Natural killer cell treated with Interleukin-12 subunit alpha and Interleukin-12 subunit beta and Interleukin-15 and Interleukin-18, amount 100 ng/mL, for 72 hours (primary cell): Measurements from ENCODE around the gene BMP7. TPM values are rescaled to one million over a fixed set of nuclear protein-coding genes. Genes with fewer than 3 reads are reported as not detected.

Experiments used
- ATAC-seq, 2 donors: fragments of 150-1000 bp; cut with Tn5 transposase in 1 of 2; sonication (Bioruptor Pico), chemical (Tn5 transposase) in 1 of 2; 2 replicates each; pipeline ENCODE4 v1.10.0; 2021
- DNase-seq: peaks from one replicate; pipeline ENCODE4 v3.0.0; 2022; ENCODE audit warnings: low spot score
- H3K27ac Mint-ChIP-seq, 2 donors: 1 replicate in 1 of 2; 2 replicates in 1 of 2; pipeline ENCODE4 v1.8.0; 2022; ENCODE audit warnings: mixed read lengths in 2 of 2, mild to moderate bottlenecking in 1 of 2, moderate library complexity in 1 of 2
- H3K27me3 Mint-ChIP-seq, 2 donors: 1 replicate in 1 of 2; 2 replicates in 1 of 2; pipeline ENCODE4 v1.8.0; 2022; ENCODE audit warnings: mixed read lengths in 2 of 2
- H3K36me3 Mint-ChIP-seq: one replicate; pipeline ENCODE4 v1.8.0; 2022; ENCODE audit warnings: mixed read lengths
- H3K4me1 Mint-ChIP-seq, 2 donors: 1 replicate in 1 of 2; 2 replicates in 1 of 2; pipeline ENCODE4 v1.8.0; 2022; ENCODE audit warnings: low read depth in 2 of 2, mixed read lengths in 2 of 2, mild to moderate bottlenecking in 1 of 2
- H3K4me3 Mint-ChIP-seq: one replicate; pipeline ENCODE4 v1.8.0; 2022; ENCODE audit warnings: mixed read lengths
- H3K9me3 Mint-ChIP-seq: 2 replicates; pipeline ENCODE4 v1.8.0; 2022; ENCODE audit warnings: mixed read lengths
- total RNA-seq, 2 donors: library from RNA; stranded (reverse); gene quantifications; one replicate each; pipeline ENCODE4 v1.2.3, GENCODE V29; 2022

BMP7 gene
- total RNA-seq, 2 donors from 2014 or later: not detected

GRCh38 chr20:57257701-57258453 is 8.6 kb downstream of the BMP7 start:
- H3K36me3 Mint-ChIP-seq: no peaks in the 10 kb centered on the region

GRCh38 chr20:57256908-57257307 is 9.5 kb downstream of the BMP7 start:
- DNase-seq (peak; percentile 12), ATAC-seq (no peak)
- Mint-ChIP-seq H3K36me3 (no peaks in the 10 kb centered on the region), H3K27me3 (peaks cover 41 to 42% of the 10 kb centered on the region in 2 donors), H3K9me3 (no peaks in the 10 kb centered on the region), H3K4me1 (no peaks in the 10 kb centered on the region), H3K4me3 (no peak overlapping the region), H3K27ac (no peak overlapping the region)

More at GRCh38 chr20:57257701-57258453, 8.6 kb downstream of the BMP7 start:
- ATAC-seq: no peak
- H3K27me3 Mint-ChIP-seq: peaks cover 49 to 51% of the 10 kb centered on the region in 2 donors
- H3K27ac Mint-ChIP-seq: no peak overlapping the region
- H3K4me3 Mint-ChIP-seq: no peak overlapping the region
- no peaks in the 10 kb centered on the region for H3K4me1 Mint-ChIP-seq
- no peak for DNase-seq
- no peaks in the 10 kb centered on the region for H3K9me3 Mint-ChIP-seq

GRCh38 chr20:57256205-57256604 is 10.2 kb downstream of the BMP7 start:
- ATAC-seq (no peak), DNase-seq (no peak)
- H3K27me3 Mint-ChIP-seq: peaks cover 36 to 37% of the 10 kb centered on the region in 2 donors
- H3K9me3 Mint-ChIP-seq: no peaks in the 10 kb centered on the region
- no peaks in the 10 kb centered on the region for H3K36me3 Mint-ChIP-seq
- no peak overlapping the region for H3K27ac Mint-ChIP-seq
- no peak overlapping the region for H3K4me3 Mint-ChIP-seq
- peaks cover 3% of the 10 kb centered on the region in 2 donors for H3K4me1 Mint-ChIP-seq

GRCh38 chr20:57255183-57255582 is 11.3 kb downstream of the BMP7 start:
- H3K36me3 Mint-ChIP-seq: no peaks in the 10 kb centered on the region
- no peak overlapping the region for H3K4me3 Mint-ChIP-seq
- no peak for ATAC-seq
- no peak overlapping the region for H3K27ac Mint-ChIP-seq
- peaks cover 10 to 12% of the 10 kb centered on the region in 2 donors for H3K4me1 Mint-ChIP-seq
- DNase-seq: peak; percentile 3
- no peaks in the 10 kb centered on the region for H3K9me3 Mint-ChIP-seq
- H3K27me3 Mint-ChIP-seq: peaks cover 26 to 30% of the 10 kb centered on the region in 2 donors

- DNase-seq (peak; percentile 16), ATAC-seq (no peak)
- Mint-ChIP-seq H3K4me3 (no peak overlapping the region), H3K27ac (no peak overlapping the region), H3K9me3 (no peaks in the 10 kb centered on the region), H3K4me1 (peaks cover 17 to 21% of the 10 kb centered on the region in 2 donors), H3K36me3 (no peaks in the 10 kb centered on the region), H3K27me3 (peaks cover 3 to 23% of the 10 kb centered on the region in 2 donors)
Observed at GRCh38 chr20:57252559-57253162, 13.8 kb downstream of the BMP7 start.

DNA sequence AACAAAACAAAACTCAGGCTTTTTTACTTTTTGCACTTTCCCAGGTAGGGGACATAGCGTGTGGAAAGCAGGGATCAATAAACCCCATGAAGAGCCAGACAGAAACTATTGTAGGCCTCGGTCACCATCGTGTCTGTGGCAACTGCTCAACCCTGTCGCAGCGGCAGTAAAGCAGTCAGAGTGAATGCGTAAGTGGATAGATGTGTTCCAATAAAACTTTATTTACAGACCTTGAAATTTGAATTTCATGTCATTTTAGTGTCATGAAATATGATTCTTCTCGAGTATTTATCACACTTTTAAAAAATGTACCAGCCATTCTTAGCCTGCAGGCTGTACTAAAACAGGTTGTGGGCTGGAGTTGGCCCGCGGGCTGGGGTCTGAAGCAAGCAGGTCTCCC is 14.5 kb downstream of the BMP7 start:
- Mint-ChIP-seq H3K4me3 (no peak overlapping the region), H3K27ac (no peak overlapping the region), H3K27me3 (peaks cover 0 to 19% of the 10 kb centered on the region in 2 donors), H3K4me1 (peaks cover 17 to 21% of the 10 kb centered on the region in 2 donors), H3K9me3 (no peaks in the 10 kb centered on the region), H3K36me3 (no peaks in the 10 kb centered on the region)
- no peak for ATAC-seq
- peak; percentile 25 for DNase-seq

DNA sequence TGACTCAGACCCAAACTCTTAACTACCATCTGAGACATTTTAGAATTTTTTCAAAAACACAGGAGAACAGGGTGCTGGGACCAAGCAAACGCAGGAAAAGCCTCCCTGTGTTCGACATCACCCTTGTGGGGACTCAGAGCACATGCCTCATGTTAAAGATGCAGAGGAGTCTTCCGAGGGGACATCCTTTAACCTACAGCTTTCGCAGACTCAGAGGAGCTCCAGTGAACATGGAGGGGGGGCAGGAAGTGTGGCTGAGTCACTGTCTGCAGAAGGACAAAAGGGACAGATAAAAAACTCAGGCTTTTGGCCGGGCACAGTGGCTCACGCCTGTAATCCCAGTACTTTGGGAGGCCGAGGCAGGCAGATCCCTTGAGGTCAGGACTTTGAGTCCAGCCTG is 15.1 kb downstream of the BMP7 start:
- H3K9me3 Mint-ChIP-seq: no peaks in the 10 kb centered on the region
- peaks cover 0 to 18% of the 10 kb centered on the region in 2 donors for H3K27me3 Mint-ChIP-seq
- peaks cover 17 to 21% of the 10 kb centered on the region in 2 donors for H3K4me1 Mint-ChIP-seq
- peak; percentile 44 for DNase-seq
- no peaks in the 10 kb centered on the region for H3K36me3 Mint-ChIP-seq
- peak overlapping the region; percentile 43 to 56 for H3K27ac Mint-ChIP-seq
- H3K4me3 Mint-ChIP-seq: peak overlapping the region; percentile 64
- peak; percentile 72 to 74 for ATAC-seq

DNA sequence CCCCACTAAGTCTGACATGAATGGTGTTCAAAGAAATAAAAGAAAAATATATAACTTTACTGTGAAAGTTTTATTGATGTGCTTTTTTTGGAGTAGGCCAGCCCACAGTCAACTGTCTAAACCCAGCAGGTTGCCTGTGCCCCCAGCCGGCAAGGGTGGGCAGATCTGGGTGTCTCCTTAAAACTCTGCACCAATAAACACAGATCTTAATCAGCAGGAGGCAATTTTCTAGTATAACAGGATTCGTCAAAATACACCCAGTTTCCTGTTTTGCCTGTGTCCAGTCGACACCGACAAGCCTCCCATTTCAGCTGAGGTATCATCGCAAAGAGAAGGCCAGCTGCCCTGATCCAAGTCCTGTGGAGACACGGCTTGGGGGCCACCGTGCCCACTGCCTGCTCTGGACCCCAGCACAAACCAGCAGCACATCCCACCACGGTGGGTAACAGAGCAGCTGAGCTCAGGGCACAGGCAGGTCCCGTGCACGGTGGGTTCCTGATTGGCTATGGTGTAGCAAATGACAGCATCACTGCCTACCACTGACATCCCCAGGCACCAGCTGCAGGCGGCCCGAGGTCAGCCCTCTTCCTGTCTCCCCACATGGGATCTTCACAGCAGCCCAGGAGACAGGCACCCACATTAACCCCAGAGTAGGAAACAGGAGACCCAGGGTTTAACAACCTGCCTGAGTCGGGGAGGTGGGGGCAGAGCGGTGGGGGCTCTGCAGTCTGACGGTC is 15.7 kb downstream of the BMP7 start:
- H3K4me1 Mint-ChIP-seq: peaks cover 17 to 21% of the 10 kb centered on the region in 2 donors
- H3K27me3 Mint-ChIP-seq: peaks cover 0 to 16% of the 10 kb centered on the region in 2 donors
- H3K9me3 Mint-ChIP-seq: no peaks in the 10 kb centered on the region
- peak; percentile 81 to 89 for ATAC-seq
- H3K27ac Mint-ChIP-seq: peak overlapping the region; percentile 43 to 56
- DNase-seq: peak; percentile 61
- H3K4me3 Mint-ChIP-seq: peak overlapping the region; percentile 64
- no peaks in the 10 kb centered on the region for H3K36me3 Mint-ChIP-seq

DNA sequence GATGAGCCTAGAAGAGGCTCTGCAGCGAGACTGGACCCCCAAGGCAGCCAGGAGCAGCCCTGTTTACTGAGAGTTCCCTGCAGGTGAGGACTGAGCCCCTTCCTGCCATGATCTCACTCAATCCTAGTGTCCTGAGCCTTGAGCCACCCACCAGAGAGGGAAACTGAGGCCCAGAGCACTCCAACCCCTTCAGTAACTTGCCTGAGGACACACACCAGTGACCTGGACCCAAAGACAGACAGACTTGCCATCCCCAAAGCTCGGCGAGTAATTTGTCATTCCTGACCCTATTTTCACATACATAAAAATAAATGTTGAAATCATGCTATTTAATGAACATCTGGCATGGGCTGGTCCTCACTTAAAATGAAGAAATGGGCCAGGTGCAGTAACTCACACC is 16.7 kb downstream of the BMP7 start:
- H3K36me3 Mint-ChIP-seq: no peaks in the 10 kb centered on the region
- H3K4me1 Mint-ChIP-seq: peaks cover 17 to 21% of the 10 kb centered on the region in 2 donors
- no peak for ATAC-seq
- no peak overlapping the region for H3K4me3 Mint-ChIP-seq
- no peak overlapping the region for H3K27ac Mint-ChIP-seq
- H3K9me3 Mint-ChIP-seq: no peaks in the 10 kb centered on the region
- DNase-seq: peak; percentile 23
- H3K27me3 Mint-ChIP-seq: peaks cover 0 to 11% of the 10 kb centered on the region in 2 donors

- ATAC-seq (no peak), DNase-seq (peak; percentile 1)
- Mint-ChIP-seq H3K36me3 (no peaks in the 10 kb centered on the region), H3K27ac (no peak overlapping the region), H3K4me3 (no peak overlapping the region), H3K27me3 (peaks cover 0 to 8% of the 10 kb centered on the region in 2 donors), H3K4me1 (peaks cover 17 to 21% of the 10 kb centered on the region in 2 donors), H3K9me3 (no peaks in the 10 kb centered on the region)
Observed at GRCh38 chr20:57249073-57249472, 17.4 kb downstream of the BMP7 start.

DNA sequence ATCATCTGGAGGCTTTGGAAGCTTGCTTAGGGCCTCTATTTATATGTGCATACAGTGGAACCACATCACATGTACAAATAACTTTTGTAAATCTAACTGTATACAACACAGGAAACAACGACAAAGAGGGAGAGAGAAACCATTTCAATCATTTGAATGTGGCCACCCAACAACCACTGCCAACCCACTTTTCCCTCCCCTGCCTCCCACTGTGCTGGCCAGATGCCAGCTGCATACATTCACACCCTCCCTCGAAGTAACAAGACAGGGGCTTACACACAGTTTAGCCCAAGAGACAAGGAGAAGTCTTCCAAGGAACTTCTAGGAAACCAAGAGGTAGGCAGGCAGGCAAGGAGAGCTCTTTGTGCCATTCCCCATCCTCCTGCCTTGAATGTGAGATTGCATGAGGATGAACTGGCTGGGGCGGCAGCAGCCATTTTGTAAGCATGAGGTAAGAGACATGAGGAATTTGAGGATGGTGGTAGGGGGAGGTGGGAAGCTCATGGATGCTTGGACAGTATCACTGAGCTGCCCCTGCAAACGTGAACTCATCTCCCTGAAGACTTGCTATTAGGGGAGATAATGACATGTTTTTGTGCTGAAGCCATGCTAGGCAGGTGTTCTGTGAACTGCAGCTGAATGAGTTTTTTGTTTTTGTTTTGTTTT is 18.2 kb downstream of the BMP7 start:
- Mint-ChIP-seq H3K36me3 (no peaks in the 10 kb centered on the region), H3K27me3 (peaks cover 0 to 6% of the 10 kb centered on the region in 2 donors), H3K4me1 (peaks cover 17 to 21% of the 10 kb centered on the region in 2 donors), H3K4me3 (no peak overlapping the region), H3K27ac (no peak overlapping the region), H3K9me3 (no peaks in the 10 kb centered on the region)
- DNase-seq: peak; percentile 15
- no peak for ATAC-seq

- Mint-ChIP-seq H3K27me3 (peaks cover 0 to 6% of the 10 kb centered on the region in 2 donors), H3K4me3 (no peak overlapping the region), H3K9me3 (no peaks in the 10 kb centered on the region), H3K4me1 (peaks cover 17 to 21% of the 10 kb centered on the region in 2 donors), H3K36me3 (no peaks in the 10 kb centered on the region), H3K27ac (no peak overlapping the region)
- no peak for ATAC-seq
- DNase-seq: peak; percentile 8
Observed at GRCh38 chr20:57247292-57247965, 19.0 kb downstream of the BMP7 start.

- ATAC-seq: no peak
- peak; percentile 5 for DNase-seq
- Mint-ChIP-seq H3K27me3 (peaks cover 6% of the 10 kb centered on the region in 2 donors), H3K4me1 (peaks cover 12 to 16% of the 10 kb centered on the region in 2 donors), H3K27ac (no peak overlapping the region), H3K4me3 (no peak overlapping the region), H3K36me3 (no peaks in the 10 kb centered on the region), H3K9me3 (no peaks in the 10 kb centered on the region)
Observed at GRCh38 chr20:57245997-57246396, 20.4 kb downstream of the BMP7 start.
